ENCODE data around the gene RPP40.

RPP40 gene

DNA sequence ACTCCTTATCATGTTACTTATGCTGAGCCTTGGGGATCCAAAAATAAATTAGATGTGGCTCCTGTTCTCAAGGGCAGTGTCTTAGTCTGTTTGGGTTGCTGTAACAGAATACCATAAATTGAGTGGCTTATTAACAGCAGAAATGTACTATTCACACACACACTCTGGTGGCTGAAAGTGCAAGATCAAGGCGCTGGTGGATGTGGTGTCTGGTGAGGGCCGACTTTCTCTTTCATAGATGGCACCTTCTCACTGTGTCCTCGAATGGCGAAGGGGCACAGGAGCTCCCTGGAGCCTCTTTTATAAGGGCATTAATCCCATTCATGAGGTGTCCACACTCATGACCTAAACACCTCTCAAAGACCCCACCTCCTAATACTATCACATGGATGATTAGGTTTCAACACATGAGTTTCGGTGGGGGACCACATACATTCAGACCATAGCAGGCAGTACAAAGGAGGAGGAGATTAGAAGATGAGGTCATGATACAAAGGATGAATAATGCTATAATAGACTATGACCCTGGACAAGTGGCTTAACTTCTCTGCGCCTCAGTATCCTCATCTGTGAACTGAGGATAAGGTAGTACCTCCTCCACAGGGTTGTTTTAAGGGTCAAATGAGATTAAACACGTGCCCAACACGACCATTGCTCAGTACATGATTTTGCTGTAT is 34.1 kb downstream of the RPP40 start:
- FAIRE-seq, result no peak

- no peak for FAIRE-seq
Measured at GRCh38 chr6:4967301-4968030, 36.4 kb downstream of the RPP40 start.

DNA sequence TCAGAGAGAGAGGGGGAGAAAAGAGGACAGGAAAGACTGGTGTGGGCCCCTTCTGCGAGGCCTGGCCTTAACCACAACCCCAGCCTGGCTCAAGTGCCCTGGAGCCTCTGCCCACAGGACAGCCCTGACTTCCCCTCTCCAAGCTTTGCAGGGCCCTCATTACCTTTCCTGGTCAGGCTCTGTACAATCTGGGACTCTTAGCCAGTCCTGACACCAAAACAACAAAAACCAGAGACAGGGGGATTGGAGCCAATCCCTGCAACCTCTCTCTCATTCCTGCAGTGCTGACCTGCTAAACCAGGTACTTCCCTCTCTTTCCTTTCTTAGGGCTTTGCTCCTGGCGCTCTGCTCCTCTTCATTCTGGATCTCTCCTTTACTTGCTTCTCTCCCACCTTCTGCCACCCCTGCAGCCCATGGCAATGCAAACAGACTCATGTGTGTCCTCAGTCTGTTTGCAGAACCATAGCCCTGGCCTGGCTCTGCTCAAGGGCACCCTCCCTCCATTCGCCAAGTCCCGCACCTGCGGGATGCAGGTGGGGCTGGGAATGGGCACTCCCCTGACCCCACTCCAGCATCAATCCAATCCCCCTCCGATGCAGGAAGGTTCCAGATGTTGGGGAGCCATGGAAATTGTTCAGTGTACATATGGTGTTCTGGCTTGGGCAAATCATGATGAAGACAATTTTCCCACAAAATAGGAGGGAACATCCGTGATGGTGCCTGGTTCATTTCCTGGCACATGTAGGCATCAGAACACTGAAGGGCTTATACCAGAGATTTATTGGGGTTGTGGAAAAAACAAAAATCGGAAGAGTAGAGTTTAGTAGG is 38.1 kb downstream of the RPP40 start:
- no peak for FAIRE-seq

- FAIRE-seq, result no peak
Measured at GRCh38 chr6:4964675-4965561, 38.9 kb downstream of the RPP40 start.

- no peak for FAIRE-seq
Measured at GRCh38 chr6:4962905-4963304, 40.9 kb downstream of the RPP40 start.

GRCh38 chr6:4961322-4962168 is 42.3 kb downstream of the RPP40 start:
- no peak for FAIRE-seq

DNA sequence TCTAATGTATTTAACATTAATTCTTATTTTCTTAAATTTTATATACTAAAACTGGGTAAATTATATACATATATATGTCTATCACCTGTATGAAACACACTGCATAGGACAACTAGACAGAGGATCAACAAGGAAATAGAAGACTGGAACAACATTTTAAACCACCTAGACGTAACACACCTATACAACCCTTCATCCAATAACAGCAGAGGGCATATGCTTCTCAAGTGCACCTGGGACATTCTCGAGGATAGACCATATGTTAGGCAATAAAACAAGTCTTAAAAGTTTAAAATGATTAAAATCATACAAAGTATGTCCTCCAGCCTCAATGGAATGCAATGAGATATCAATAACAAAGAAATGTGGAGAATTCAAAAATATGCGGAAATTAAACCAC is 45.2 kb downstream of the RPP40 start:
- no peak for FAIRE-seq

GRCh38 chr6:4957521-4958231 is 46.2 kb downstream of the RPP40 start:
- no peak for FAIRE-seq

GRCh38 chr6:4956625-4957024 is 47.2 kb downstream of the RPP40 start:
- no peak for FAIRE-seq

DNA sequence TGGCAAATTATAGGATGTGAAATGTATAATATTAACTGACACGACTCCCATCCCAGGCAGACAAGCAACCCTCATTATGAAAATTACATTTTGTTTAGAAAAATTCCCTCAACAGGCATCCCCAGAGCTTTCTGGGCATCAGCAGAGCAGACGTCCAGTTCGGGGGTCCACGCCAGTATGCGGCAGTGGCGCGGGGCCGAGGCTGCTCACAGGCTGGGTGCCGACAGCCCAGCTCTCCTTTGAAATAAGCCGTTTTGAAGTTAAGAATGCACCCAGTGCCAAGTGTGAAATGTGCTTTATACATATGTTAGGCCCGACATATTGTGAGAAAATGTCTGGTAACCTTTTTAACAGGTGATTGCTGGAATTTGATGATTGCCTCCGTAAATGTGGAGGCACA is 50.4 kb downstream of the RPP40 start:
- FAIRE-seq, result no peak

GRCh38 chr6:4950836-4951533 is 52.9 kb downstream of the RPP40 start:
- FAIRE-seq, result no peak

DNA sequence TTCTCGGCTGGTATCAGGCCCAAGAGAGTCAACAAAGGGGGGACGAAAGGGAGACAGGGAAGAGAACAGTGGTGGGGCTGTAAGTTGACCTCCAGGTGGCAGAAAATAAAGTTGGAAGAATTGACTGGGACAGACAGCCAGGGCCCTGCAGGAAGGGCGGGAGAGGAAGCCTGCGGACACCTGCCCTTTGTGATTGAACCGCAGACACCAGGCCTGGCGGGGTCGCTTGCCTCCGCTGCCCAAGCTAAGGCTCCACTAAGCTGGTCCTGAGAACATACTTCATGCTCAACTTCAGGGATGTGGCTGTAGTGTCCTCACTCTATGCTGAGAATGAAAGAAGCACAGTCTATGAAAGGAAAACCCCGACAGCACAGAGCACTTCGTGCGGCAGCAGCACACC is 53.8 kb downstream of the RPP40 start:
- FAIRE-seq, result no peak

DNA sequence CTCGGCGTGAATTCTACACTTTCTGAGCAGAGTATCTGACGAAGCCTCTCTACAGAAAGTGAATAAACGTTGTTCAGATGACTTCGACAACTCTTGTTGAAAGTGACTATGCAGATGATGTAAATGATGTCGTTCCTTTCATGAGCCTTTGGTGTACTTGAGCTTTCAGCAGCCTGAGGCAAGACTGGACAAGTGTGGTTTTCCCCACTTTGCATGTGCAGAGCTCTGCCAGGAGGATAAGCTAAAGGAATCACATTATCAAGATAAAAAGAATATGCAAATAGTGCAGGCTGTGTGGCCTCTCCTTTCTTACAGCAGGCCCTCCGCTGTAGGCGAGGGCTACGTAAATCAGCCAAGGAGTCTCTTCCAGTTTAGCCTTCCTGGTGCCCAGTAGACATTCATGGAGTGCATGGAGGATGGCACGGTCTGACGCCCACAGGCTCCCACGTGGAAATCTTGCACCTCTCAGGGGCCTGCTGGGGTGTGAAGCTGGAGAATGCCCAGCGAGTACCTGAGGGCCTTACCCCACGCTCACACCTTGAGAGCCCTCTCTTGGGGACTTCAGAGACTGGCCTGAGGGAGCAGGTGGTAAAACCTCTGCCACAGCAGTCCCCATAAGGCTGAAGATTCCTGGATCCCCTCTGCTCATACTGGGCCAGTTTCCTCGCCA is 54.9 kb downstream of the RPP40 start:
- no peak for FAIRE-seq

DNA sequence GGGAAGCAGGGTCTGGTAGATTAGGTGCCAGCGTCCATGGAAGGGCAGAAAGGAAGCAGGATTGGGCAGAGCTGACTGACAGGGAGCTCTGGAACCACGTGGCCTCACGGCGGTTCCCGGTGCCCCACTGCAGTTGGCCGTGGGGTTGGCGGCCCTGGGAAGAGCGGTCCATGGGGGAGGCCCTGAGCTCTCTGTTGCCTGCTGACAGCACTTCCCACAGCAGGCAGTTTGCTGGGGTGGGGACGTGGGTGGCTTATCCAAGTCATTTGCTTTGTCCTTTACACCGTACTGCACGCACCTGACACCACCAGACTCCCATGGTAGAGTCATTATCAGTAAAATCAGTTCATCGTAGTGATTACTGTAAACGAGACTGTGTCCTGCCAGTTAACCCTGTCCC is 56.1 kb downstream of the RPP40 start:
- FAIRE-seq, result no peak

DNA sequence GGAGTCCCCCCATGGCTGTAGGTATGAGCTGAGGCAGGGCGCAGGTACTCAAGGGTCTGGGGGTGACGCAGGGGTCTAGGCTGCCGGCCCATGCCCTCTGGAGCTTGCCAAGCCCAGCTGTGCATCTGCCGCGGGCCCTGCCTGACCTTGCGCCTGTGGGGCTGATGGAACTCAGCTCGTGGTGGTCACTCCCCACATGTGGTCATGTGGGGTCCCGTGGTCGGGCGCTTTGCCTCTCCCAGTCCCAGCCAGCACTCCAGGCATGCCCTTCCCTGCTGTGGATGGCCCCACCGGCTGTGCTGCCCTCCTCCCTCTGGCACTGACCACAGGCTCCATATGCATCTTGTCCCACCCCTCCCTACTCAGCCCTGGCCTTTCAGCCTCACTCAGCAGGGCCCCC is 57.3 kb downstream of the RPP40 start:
- no peak for FAIRE-seq

All from islet of Langerhans (tissue), 1 donor.